GM06990 (cell line): Measurements from ENCODE around the gene FAM8A1.
"Not testable (repeated sequence)": the region's sequence is repeated elsewhere in the genome, so short reads cannot be mapped to it uniquely, and the experiment has no call there.

ENCODE experiments used
- DNase-seq: peaks from one replicate; pipeline ENCODE4 v3.0.0-alpha.2; 2011; ENCODE audit not compliant: insufficient read length; ENCODE audit errors: extremely low read depth
- H3K27me3 ChIP-seq: replicated peaks from 2 replicates; pipeline ENCODE4 v1.6.0; 2011; ENCODE audit warnings: low read length; ENCODE audit not compliant: control insufficient read depth, insufficient read depth
- H3K36me3 ChIP-seq: 2 replicates; pipeline ENCODE4 v1.5.1; 2011; ENCODE audit warnings: low read length; ENCODE audit not compliant: control insufficient read depth, insufficient read depth
- H3K4me3 ChIP-seq: replicated peaks from 2 replicates; pipeline ENCODE4 v1.5.1; 2011; ENCODE audit warnings: low read depth, mild to moderate bottlenecking, control low read depth, low read length
- CTCF ChIP-seq: IDR thresholded peaks from 2 replicates; pipeline ENCODE4 v1.5.1; 2011; ENCODE audit warnings: low read length, control low read depth, mild to moderate bottlenecking, inconsistent platforms; ENCODE audit not compliant: insufficient read depth, poor library complexity, severe bottlenecking

Gene FAM8A1

DNA sequence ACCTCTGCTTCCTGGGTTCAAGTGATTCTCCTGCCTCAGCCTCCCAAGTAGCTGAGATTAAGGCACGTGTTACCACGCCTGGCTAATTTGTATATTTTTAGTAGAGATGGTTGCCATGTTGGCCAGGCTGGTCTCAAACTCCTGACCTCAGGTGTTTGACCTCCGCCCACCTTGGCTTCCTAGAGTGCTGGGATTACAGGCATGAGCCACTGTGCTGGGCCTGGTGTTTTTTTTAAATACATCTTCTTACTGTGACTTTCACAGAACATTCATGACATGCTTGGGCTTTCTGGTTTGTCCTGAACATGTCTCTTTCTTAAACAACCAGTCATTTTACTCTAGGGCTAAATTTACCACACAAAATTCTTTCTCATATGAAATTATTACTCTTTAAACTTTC is 34.7 kb upstream of the FAM8A1 start:
- TF ChIP-seq CTCF = no peak
- no peaks in the 10 kb centered on the region for H3K36me3 ChIP-seq
- no peak for DNase-seq

GRCh38 chr6:17574866-17575560 is 25.1 kb upstream of the FAM8A1 start:
- Histone ChIP-seq H3K27me3 (no peaks in the 10 kb centered on the region), H3K4me3 (no peak overlapping the region), H3K36me3 (no peaks in the 10 kb centered on the region)
- no peak for TF ChIP-seq CTCF
- DNase-seq = no peak

More for the DNA sequence above, 34.7 kb upstream of the FAM8A1 start:
- Histone ChIP-seq H3K27me3 (no peaks in the 10 kb centered on the region), H3K4me3 (no peak overlapping the region)

GRCh38 chr6:17577059-17577458 is 23.0 kb upstream of the FAM8A1 start:
- DNase-seq = no peak
- no peak for TF ChIP-seq CTCF
- Histone ChIP-seq H3K36me3 (no peaks in the 10 kb centered on the region), H3K4me3 (no peak overlapping the region), H3K27me3 (no peaks in the 10 kb centered on the region)

GRCh38 chr6:17580518-17581048 is 19.5 kb upstream of the FAM8A1 start:
- no peaks in the 10 kb centered on the region for H3K36me3 ChIP-seq
- TF ChIP-seq CTCF = no peak
- no peaks in the 10 kb centered on the region for H3K27me3 ChIP-seq
- H3K4me3 ChIP-seq = no peak overlapping the region
- no peak for DNase-seq

DNA sequence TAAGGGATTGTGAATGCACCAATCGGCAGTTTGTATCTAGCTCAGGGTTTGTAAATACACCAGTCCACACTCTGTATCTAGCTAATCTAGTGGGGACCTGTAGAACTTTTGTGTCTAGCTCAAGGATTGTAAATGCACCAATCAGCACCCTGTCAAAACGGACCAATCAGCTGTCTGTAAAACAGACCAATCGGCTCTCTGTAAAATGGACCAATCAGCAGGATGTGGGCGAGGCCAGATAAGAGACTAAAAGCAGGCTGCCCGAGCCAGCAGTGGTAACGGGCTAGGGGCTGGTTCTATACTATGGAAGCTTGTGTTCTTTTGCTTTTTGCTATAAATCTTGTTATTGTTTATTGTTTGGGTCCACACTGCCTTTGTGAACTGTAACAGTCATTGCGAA is 18.8 kb upstream of the FAM8A1 start:
- H3K27me3 ChIP-seq, H3K4me3 ChIP-seq, DNase-seq, H3K36me3 ChIP-seq: not testable (repeated sequence)

GRCh38 chr6:17583811-17584210 is 16.3 kb upstream of the FAM8A1 start:
- Histone ChIP-seq H3K36me3 (no peaks in the 10 kb centered on the region), H3K27me3 (no peaks in the 10 kb centered on the region), H3K4me3 (no peak overlapping the region)
- no peak for DNase-seq
- TF ChIP-seq CTCF = no peak
